Fibroblast of mammary gland (primary cell): Measurements from ENCODE around the gene CASTOR1.

ENCODE experiments used
- DNase-seq: peaks from one replicate; pipeline ENCODE4 v3.0.0-alpha.2; 2010; ENCODE audit warnings: low read depth
- H3K4me3 ChIP-seq: 2 replicates; pipeline ENCODE4 v1.5.1; 2011; ENCODE audit warnings: low read depth, mild to moderate bottlenecking, low read length, moderate library complexity; ENCODE audit not compliant: control insufficient read depth
- CTCF ChIP-seq: conservative IDR thresholded peaks from 2 replicates; pipeline ENCODE4 v1.5.1; 2011; ENCODE audit warnings: low read depth, low read length, inconsistent platforms; ENCODE audit not compliant: control insufficient read depth, insufficient read depth

The CASTOR1 gene

DNA sequence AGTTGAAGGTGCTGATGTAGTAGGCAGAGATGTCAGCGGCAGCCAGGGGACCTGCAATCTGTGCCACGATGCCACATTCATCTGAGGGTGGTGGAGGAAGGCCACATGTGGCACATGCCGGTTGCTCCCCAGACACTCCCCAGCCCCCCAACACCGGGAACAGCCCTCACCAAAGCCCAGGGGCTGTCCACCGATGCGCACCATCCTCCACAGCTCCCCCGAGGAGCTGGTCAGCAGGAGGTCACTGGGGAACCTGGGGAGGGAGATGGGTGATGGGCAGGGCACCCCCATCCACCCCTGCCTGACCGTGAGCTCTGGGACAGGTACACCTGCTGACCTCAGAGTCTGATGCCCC, 3.5 kb downstream of the CASTOR1 start:
- no peak for TF ChIP-seq CTCF
- no peak overlapping the region for H3K4me3 ChIP-seq
- DNase-seq: no peak

- no peak overlapping the region for H3K4me3 ChIP-seq
- no peak for DNase-seq
- TF ChIP-seq CTCF: no peak
Measured at GRCh38 chr22:30285176-30285845, 4.0 kb downstream of the CASTOR1 start.

- DNase-seq: no peak
- TF ChIP-seq CTCF: no peak
- no peak overlapping the region for H3K4me3 ChIP-seq
Measured at GRCh38 chr22:30284666-30285065, 4.6 kb downstream of the CASTOR1 start.

DNA sequence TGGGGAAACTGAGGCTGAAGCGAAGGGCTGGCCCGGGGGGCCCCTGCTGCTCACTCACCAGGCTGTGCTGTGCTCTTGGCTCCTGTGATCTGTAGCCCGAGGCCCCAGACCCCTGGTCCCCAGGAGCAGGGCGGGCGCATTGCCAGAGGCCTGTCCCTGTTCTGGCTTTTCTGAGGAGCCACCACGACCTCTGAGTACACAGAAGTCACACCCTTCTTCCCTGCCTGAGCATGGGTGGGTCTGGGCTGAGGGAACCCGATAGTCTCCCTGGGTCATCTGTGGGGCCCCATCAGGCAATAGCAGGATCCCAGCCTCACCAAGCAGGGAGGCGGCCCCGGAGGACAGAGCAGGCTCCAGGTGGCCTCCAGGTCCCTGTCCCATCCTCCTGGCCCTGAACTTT, 5.1 kb downstream of the CASTOR1 start:
- H3K4me3 ChIP-seq: no peak overlapping the region
- DNase-seq: no peak
- no peak for TF ChIP-seq CTCF

GRCh38 chr22:30283342-30283741, 6.0 kb downstream of the CASTOR1 start:
- no peak overlapping the region for H3K4me3 ChIP-seq
- no peak for DNase-seq
- TF ChIP-seq CTCF: no peak

GRCh38 chr22:30282616-30283046, 6.7 kb downstream of the CASTOR1 start:
- no peak overlapping the region for H3K4me3 ChIP-seq

More at GRCh38 chr22:30282616-30283046, 6.7 kb downstream of the CASTOR1 start:
- TF ChIP-seq CTCF: no peak
- no peak for DNase-seq
